GM21360 (cell line): ENCODE results near the gene DNM3.

Source experiments
- ATAC-seq: cut with Tn5 transposase; IDR thresholded peaks from one replicate; pipeline ENCODE4 v1.9.1; 2021; ENCODE audit warnings: mild to moderate bottlenecking, moderate library complexity; ENCODE audit not compliant: unreplicated experiment

DNM3 gene

DNA sequence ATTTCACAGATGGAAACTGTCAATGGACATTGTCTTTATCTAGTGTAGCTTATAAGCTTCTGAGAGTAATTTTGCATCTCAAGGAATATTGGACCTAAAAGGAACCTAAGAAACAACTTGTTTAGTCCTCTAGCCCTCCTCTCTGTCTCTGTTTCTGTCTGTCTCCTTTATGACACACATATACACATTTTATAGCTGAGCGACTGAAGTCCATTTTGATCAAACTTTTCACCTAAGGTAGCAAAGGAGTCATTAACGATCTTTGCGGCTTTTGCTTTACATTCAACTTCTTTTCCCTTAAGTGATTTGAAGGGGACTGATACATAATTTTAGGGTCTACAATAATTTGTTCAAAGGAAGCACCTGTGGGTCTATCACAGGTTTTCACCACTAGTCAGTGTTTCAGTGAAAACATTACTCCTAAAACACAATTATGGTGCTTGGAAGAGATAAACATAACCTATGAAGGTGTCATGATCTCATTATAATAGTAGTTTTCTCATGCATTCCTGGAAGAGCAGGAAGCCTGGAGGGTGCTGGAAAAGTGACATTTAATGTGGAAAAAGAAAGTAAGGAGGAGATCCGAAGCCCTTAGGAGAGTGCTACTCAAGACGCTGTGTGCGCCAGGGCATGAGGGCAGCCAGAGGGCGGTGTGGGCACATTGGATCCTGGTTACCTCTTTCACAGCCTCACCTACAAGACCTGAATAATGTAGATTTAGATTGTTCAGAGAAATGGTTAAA, 248.6 kb downstream of the DNM3 start:
- peak; percentile 71 for ATAC-seq

DNA sequence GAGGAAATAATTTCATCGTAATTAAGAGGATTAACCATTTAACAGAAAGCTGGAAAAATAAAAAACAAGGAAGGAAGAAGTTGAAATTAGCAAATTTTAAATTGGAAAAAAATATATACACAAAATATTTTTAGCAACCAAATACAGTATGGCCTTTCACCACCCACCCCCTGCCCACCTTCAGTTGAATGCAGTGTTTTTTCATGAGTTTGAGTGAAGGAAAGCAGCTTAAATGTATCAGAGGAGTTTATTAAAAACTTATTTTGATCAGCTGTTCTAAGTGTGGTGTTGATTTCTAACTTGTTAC, 249.2 kb downstream of the DNM3 start:
- no peak for ATAC-seq

DNA sequence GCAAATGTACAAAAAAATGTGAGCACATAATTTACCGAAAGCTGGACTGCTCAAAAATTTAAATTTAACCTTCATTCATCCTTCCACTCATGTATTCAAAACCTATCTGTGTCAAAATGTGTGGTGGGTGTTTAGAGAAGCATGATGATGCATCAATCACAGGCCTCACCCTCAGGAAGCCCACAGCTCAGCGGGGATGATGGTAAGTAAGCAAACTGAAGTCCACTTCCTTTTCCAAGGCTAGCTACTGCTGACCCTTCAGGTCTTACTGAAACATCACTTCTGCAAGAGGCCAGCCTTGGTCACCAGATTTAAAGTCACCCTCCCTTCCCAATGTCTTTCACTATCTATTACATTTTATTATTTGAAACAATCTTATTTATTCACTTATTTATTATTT, 254.5 kb downstream of the DNM3 start:
- no peak for ATAC-seq

DNA sequence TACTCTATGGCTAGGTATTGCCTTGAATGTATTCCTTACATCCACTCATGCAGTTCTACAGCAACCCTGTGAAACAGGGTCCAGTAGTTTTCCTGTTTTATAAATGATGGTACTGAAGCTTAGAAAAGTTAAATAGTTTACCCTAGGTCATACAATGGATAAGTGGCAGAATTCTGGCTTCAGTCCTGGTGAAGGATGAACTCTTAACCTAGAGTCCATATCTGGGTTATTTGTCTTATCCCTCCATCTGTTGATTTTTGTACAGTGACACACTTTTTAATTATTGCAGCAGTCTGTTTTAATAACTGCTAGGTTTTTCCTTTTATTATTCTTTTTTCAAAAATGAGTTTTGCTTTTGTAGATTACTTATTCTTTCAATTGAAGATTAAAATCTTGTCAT, 263.9 kb downstream of the DNM3 start:
- no peak for ATAC-seq

DNA sequence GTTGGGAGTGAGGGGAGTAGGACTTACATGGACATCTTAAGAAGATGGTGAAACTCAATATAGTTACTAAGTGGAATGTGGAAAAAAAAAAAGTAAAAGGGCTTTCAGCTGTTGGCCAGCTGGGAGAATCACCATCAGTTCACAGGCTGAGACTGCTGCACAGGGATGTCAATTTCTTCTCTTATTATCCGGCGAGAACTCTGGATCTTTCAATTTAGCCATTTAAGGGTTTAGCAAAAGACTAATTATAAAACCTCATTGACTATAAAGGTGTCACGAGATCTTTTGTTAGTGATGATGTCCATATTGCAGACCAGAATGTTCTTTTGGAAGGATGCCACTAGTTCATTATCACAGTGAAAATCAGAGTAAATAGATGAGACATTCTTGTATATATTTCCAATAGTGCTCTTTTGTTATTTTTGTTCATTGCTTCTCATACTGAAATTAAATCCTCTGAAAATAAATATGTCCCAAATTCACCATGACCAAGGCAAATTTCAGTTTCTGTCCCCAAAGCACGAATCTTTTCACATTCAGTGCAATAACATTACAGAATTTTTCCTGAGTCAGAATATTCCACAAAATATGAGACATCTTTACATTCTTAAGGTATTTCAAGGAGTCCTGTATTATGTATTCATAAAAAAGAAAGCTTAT, 266.1 kb downstream of the DNM3 start:
- no peak for ATAC-seq

DNA sequence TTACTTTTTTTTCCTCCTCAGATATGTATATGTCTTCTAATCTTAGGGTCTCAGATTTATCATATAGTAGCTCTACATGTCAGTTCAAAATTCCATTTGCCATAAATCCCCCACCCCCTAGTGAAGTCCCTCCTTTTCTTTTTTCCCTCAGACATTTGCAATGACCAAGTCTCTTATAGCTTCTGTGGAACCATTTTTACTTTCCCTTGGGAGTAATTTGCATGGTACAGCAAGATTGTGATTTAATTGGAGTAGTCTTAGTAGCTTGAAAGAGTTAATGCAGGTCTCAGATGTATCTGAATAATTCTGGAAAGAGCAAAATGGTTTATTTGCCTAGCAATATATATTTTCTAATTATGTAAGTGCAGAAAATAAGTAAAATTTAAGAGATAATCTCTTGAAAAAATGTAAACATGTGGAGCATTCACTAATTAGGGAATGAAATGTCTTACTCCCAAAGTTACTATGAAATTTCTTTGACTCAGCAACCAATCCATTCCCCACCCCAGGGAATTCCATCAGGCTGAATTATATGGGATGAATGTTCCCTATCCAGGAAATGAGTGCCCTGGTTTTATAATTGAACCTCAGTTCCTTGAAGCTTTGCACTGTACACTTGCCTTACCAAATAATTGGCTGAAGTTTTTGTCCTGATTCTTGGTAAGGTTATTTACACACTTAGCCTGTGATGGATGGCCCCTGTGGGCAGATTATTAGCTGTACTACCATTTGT, 267.0 kb downstream of the DNM3 start:
- no peak for ATAC-seq

DNA sequence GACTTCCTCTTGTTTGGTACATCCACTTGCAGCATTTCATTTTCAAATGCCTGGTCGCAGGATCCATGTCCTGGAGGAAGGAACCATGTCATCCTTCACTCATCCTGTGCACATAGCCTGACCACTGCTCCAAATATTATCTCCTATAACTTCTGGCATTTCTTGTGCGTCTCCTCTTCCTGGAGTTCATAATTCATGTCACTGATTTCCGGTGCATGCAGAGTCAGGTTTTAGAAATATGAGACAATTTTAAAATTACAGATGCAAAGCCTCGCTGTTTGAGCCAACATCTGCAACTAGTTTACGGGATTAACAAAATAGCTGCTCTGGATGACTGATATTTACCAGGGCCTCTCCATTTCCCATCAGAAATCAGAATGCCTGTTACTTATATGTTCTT, 268.1 kb downstream of the DNM3 start:
- ATAC-seq = no peak

DNA sequence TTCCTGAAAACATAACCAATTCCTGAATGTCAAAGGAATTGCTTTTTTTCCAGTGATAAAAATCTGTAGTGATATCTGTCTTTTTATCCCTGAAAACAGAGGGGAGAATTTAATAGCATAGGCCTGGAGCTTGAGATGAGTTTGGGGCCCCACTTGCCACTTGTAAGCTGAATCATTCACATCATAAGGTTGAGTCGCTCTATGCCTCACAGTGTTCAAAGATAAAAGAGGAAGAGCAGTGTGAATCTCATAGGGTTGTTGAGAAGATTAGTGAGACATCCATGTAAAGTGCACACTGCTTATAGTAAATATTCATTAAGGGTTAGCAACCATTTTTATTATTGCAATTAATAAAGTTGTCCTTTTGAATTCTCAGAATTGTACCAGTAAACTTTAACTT, 271.3 kb downstream of the DNM3 start:
- ATAC-seq = no peak

DNA sequence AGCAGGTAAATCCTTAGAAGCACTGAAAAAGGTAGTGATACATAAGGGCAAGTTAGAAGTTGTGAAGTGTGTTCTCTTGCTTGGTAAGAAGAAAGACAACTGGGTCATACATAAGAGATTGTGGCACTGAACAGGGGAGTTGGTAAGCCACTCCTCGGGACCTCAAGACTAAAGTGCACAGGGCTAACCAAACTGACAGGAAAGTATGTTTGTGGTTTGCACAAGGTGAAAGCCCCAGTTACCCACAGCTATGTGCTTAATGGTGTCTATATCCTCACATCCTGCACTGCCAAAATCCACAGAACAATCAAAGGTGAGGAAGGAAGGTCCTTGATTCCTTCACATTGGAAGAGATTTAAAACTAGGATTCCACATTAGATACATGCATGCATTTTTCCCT, 276.5 kb downstream of the DNM3 start:
- ATAC-seq = no peak

DNA sequence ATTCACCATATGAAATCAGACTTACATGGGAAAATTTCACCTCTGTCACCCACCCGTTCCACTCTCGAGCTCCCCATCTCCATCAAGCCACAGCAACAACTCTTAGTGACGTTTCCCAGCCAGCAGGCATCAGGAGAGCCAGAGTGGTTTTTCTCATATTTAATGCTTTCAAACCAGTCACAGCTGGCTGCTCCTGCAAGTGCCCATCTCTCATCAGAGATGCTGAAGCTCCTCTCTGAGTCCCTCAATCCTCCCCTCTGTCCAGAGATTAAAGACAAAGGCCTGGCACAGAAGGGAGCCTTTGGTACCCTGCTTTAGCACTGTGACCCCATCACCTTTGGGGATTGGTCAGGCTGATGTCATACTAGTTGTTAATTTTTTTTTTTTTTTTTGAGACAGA, 277.3 kb downstream of the DNM3 start:
- no peak for ATAC-seq

DNA sequence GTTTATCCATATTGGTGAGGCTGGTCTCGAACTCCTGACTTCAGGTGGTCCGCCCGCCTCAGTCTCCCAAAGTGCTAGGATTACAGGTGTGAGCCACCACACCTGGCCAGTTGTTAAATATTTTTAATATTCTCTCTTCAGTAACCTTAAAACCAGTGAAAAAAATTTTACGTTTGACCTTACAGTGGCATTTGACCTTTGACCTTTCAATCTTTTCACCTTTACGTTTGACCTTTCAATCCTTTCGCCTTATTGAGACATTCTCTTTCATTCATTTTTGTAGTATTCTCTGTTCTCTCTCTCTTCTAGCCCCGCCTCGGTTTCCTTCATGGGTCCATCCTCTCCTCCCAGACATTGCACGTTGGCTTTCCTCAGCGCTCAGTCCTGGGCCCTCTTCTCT, 277.9 kb downstream of the DNM3 start:
- ATAC-seq = no peak

DNA sequence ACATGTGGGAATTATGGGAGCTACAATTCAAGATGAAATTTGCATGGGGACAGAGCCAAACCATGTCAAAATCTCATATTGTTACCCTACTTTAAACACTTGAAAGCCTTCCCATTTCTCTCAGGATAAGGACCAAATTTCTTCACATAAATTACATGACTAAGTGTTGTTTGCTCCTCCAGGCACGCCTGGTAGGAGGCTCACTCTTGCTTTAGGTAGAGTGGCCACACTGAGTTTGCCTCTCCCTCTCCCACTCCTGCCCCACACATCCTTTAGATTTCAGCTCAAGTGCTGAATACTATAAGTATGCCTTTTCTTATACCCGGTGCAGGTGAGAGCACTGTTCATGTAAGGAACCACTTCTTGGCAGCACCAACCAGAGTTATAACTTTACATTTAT, 279.1 kb downstream of the DNM3 start:
- no peak for ATAC-seq

DNA sequence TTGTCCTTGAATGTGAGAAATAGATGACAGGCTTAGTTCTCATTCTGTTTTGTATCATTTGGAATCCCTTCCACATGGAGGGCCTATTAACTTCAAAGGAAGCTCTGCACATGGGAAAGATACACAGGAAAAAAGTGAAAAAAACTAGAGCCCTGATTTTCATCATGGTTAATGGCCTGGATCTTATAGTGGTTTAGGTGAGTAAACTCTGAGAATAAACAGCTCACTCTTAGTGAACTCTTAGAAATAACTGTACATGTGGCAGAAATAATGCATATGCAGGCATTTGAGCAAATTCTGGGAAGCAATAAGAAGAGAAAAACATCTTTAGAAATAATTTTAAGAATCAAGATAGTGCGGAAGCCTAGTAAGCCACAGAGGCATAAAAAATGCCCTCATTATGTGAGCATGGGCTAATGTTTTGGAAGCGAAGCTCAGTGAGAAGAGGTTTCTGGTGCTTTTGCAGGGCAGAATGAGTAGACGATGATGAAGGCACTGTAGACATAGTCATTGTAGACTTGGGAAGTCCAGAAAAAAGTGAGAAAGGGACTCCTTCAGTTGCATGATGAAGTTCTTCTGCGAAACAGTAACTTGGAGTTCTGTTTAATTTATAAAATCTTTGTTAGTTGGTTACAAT, 279.9 kb downstream of the DNM3 start:
- ATAC-seq = no peak

DNA sequence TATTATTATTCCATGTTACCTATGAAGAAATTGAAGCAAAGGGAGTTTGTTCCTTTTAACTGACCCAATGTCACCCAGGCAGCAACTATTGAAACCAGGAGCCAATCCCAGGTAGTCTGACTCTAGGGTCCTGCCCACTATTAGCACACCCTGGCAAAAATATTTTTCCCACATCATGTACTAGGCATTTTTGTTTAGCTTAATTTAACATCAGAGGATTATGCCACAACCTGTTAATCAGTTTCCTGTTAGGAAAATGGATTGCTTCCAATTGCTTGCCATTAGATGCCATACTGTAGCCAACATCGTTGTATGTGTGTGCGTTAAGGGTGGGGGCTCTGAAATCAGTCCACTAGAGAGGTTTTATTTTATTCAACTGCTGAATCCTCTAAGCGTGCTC, 281.1 kb downstream of the DNM3 start:
- ATAC-seq = no peak

DNA sequence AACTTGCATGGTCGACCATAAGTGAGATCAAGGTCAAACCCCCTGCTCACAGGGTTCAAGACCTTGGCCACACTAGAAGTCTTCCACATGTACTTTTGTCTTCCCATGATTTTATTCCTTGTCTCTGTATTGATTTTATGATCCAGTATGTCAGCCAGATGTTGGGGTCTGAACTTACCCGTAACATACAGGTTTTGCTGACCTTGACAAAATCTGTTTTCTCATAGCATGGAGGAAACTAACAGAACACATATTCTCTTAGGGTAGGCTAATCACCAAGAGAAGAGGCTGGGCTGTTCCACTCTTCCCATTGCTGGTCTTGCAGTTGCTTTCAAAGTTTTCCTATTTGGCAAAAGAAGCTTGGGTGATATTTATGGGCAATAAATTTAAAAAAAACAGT, 284.0 kb downstream of the DNM3 start:
- ATAC-seq = no peak

DNA sequence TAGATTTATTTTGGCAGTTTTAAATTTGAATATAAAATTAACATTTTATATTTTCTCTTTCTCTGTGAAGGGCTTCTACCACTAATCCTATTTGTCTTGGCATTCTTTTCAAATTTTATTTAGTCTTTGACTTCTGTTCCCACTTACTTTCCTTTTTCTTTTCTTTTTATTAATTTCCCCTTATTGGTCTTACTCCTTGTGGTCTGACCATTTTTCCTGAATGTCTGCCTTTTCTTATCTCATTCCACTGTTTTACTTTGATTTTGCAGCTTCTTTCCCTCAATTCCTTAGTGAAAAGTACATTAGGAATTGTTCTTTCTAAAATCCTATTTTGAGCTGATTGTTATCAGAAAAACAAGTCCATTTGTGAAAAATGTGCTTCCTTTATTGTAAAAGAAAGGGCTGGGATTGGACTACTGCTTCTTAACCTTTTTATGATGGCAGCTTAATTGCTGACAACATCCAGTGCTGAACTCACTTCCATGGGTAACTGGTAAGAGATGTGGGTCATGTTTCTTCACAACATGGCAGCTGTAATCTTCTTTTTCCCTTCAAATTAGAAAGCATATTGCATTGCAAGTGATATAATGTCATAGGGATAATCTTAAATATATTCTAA, 284.6 kb downstream of the DNM3 start:
- ATAC-seq = no peak

DNA sequence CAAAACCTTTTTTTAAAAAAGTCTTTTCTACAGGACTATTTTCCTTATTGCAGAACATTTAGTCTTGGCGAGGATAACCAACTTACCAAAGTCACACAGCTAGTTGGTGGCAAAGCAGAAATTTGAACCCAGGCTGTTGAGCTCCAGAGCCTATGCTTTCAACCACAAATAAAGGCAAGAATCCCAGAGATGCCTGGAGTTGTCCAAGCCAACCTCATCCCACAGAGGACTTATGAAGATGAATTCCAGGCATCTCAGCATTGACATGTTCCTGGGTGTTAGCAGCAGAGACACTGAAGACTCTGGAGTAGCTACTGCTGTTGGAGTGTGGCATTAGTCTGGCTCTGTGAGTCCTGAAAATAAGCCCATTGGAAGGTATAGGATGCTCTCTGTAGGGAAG, 291.5 kb downstream of the DNM3 start:
- ATAC-seq = no peak

DNA sequence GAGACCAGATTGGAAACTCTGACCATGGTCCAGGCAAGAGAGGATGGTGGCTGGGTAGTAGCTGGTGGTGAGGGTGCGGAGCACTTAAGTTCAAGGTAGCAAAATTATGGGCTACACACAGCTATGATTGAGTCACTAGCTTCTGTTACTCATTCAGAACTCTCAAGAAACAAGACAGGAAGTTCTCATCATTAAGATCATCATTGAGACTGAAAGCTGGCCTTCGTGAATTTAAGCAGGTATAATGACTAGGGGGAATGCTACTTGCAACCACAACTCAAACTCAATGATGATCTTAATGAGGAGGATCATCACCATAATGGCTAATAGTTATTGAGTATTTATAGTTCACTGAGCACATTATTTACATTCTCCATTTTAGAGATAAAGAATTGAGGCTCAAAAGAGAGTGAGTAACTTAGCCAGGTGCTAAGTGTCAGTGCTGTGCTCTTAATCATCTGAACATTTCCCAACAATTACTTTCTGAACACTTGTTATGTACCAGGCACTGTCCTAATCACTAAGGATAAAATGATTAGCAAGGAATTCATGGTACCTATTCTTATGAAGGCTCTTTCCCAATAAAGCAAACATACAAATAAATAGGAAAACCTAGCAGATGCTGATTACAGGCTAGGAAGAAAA, 292.9 kb downstream of the DNM3 start:
- no peak for ATAC-seq

DNA sequence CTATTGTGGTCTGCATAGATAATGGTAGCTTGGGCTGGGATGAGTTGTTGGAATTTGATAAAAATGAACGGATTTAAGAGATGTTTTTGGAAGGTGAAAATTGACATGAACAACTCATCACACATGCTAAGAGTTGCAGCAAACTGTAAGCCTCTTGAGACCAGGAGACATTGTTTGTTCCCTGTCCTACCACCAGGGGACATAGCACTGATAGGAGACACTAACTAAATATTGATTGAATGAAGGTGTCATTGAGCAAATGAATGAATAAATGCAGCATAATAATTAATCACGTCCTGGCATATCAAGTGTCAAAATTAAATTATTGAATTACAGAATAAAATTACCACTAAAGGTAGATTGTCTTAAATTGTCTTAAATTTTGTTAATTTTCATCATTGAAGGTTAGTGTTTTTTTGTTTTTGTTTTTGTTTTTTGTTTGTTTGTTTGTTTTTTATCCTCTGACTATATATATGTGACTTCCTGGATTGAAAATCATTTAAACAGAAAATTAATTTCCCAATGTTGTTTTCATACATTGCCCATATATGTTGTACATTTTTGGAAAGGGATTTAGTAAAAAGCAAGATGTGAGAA, 293.9 kb downstream of the DNM3 start:
- ATAC-seq = no peak

DNA sequence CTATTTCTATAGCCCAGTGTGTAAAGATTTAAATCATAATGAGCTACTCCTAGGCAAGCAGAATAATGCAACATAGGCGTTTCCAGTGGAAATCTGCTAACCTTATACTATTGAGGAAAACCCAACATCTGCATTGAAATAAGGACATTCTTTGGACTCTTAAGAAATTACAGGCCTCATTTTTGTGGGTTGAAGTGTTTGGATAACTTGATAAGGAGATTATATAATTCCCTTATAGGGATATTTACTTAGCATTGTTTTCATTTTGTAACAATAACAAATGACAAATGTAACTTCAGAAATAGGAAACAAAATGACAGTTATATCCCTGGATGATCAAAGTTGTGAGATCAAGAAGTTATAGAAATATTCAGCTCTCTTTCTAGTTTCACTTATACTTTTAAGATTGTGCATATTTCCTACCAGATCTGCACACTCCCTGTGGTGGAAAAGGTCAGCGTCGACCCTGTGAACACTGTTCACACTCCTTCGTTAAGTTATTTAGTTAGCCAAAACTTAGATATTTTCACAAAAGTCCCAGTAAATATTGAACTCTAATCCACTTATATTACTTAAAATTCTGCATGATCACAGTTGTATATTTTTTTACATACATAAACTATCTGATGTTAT, 294.8 kb downstream of the DNM3 start:
- no peak for ATAC-seq
